Keratinocyte (primary cell): ENCODE data around the gene ARHGEF18. TPM values are rescaled to one million over a fixed set of nuclear protein-coding genes. Genes with fewer than 3 reads are reported as not detected.

Source experiments
- DNase-seq: peaks from one replicate; pipeline ENCODE4 v3.0.0-alpha.2; 2011; ENCODE audit warnings: low read depth, missing footprints, low spot score
- FAIRE-seq: peaks from 2 replicates; lab custom pipeline; 2011; peaks lifted over from hg19 to GRCh38; lab: Jason Lieb, UNC
- H2AFZ ChIP-seq: 2 replicates; pipeline ENCODE4 v1.6.0; 2012; ENCODE audit warnings: low read length, control low read depth, inconsistent platforms; ENCODE audit not compliant: control insufficient read depth
- H3K27ac ChIP-seq: 2 replicates; pipeline ENCODE4 v1.5.1; 2011; ENCODE audit warnings: low read length; ENCODE audit not compliant: control insufficient read depth, insufficient read depth
- H3K27me3 ChIP-seq: 3 replicates; pipeline ENCODE4 v1.6.0; 2011; ENCODE audit warnings: low read length; ENCODE audit not compliant: control insufficient read depth, insufficient read depth; ENCODE audit errors: extremely low read depth
- H3K36me3 ChIP-seq, 2 experiments: 2 replicates in 1 of 2; 3 replicates in 1 of 2; pipeline ENCODE4 v1.5.1; 2011; ENCODE audit warnings: low read length in 2 of 2, mild to moderate bottlenecking in 1 of 2; ENCODE audit not compliant: control insufficient read depth in 2 of 2, insufficient read depth in 2 of 2; ENCODE audit errors: extremely low read depth in 1 of 2
- H3K4me1 ChIP-seq: 3 replicates; pipeline ENCODE4 v1.5.1; 2011; ENCODE audit warnings: low read length; ENCODE audit not compliant: control insufficient read depth, insufficient read depth; ENCODE audit errors: extremely low read depth
- H3K4me2 ChIP-seq: 3 replicates; pipeline ENCODE4 v1.6.0; 2011; ENCODE audit warnings: low read depth, low read length; ENCODE audit not compliant: control insufficient read depth, insufficient read depth; ENCODE audit errors: extremely low read depth
- H3K4me3 ChIP-seq, 3 experiments: fragments of 200-600 bp in 1 of 3; sonication (generic) in 1 of 3; 2 replicates in 2 of 3; 3 replicates in 1 of 3; pipeline ENCODE4 v1.5.1; 2011 to 2016; ENCODE audit warnings: low read length in 3 of 3, mild to moderate bottlenecking in 3 of 3, control low read depth in 2 of 3, inconsistent platforms in 1 of 3, low read depth in 1 of 3, mixed read lengths in 1 of 3, mixed run types in 1 of 3, moderate library complexity in 1 of 3; ENCODE audit not compliant: control insufficient read depth in 2 of 3, insufficient read depth in 2 of 3; ENCODE audit errors: extremely low read depth in 1 of 3
- H3K79me2 ChIP-seq: 2 replicates; pipeline ENCODE4 v1.6.0; 2012; ENCODE audit warnings: low read length; ENCODE audit not compliant: control insufficient read depth, insufficient read depth
- H3K9ac ChIP-seq: 3 replicates; pipeline ENCODE4 v1.6.0; 2011; ENCODE audit warnings: low read length; ENCODE audit not compliant: control insufficient read depth, insufficient read depth; ENCODE audit errors: extremely low read depth
- H3K9me1 ChIP-seq: 3 replicates; pipeline ENCODE4 v1.6.0; 2011; ENCODE audit warnings: low read length; ENCODE audit not compliant: control insufficient read depth, insufficient read depth; ENCODE audit errors: extremely low read depth
- H3K9me3 ChIP-seq: 2 replicates; pipeline ENCODE4 v1.5.1; 2012; ENCODE audit warnings: low read depth, low read length; ENCODE audit not compliant: control insufficient read depth
- H4K20me1 ChIP-seq: 3 replicates; pipeline ENCODE4 v1.6.0; 2011; ENCODE audit warnings: low read length; ENCODE audit not compliant: control insufficient read depth, insufficient read depth; ENCODE audit errors: extremely low read depth
- EZH2 ChIP-seq: IDR thresholded peaks from one replicate; pipeline ENCODE4 v1.6.1; 2012; ENCODE audit warnings: inconsistent platforms, mild to moderate bottlenecking, low read length, moderate library complexity
- dilution Hi-C: fragments of 300-500 bp; cut with MboI; formaldehyde crosslinking; loops from one replicate; pipeline ENCODE4 v1.7.0; 2020; ENCODE audit warnings: low sequenced_read_pairs; ENCODE audit not compliant: extremely low pct_ligation_motif_present
- polyA plus RNA-seq, 5 experiments: library from polyadenylated mRNA; depleted of rRNA in 3 of 5; stranded (reverse) in 3 of 5; stranded (forward) in 1 of 5; unstranded in 1 of 5; fragments of >200 nt; gene quantifications; 1 replicate in 1 of 5; 2 replicates in 3 of 5; 3 replicates in 1 of 5; pipeline versions ENCODE4 v1.2.1 to v1.2.3, GENCODE V29; 2011 to 2012; ENCODE audit warnings: missing spikeins in 2 of 5, low read depth in 1 of 5, low replicate concordance in 1 of 5
- TF ChIP-seq, protein P1 (sequence below), 3 experiments: IDR thresholded peaks in 1 of 3; conservative IDR thresholded peaks in 1 of 3; optimal IDR thresholded peaks in 1 of 3; 2 replicates in 2 of 3; 3 replicates in 1 of 3; pipeline versions ENCODE3 to v1.5.1; 2011; ENCODE audit warnings: low read length in 3 of 3, mild to moderate bottlenecking in 3 of 3, moderate library complexity in 2 of 3, control low read depth in 1 of 3, inconsistent platforms in 1 of 3; ENCODE audit not compliant: insufficient read depth in 2 of 3; ENCODE audit errors: extremely low read depth in 1 of 3

Gene ARHGEF18
- polyA plus RNA-seq, 1 donor (not counting 4 experiments of a cell fraction or from before 2014, with no cell fraction given): 7.9 TPM

DNA sequence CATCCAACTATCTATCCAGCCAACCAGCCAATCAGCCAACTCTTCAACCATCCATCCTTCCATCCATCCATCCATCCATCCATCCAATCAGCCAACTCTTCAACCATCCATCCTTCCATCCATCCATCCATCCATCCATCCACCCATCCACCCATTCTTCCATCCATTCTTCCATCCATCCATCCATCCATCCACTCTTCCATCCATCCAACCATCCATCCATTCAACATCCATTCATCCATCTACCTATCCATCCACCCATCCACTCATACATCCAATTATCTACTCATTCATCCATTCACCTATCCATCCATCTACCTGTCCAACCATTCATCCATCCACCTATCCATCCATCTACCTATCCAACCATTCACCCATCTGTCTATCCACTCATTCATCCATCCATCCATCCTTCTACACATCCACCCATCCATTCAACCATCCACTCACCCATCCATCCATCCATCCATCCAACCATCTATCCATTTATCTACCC, 9.4 kb downstream of the ARHGEF18 start:
- dilution Hi-C loops: no loop called here
- TF ChIP-seq, protein P1, sequence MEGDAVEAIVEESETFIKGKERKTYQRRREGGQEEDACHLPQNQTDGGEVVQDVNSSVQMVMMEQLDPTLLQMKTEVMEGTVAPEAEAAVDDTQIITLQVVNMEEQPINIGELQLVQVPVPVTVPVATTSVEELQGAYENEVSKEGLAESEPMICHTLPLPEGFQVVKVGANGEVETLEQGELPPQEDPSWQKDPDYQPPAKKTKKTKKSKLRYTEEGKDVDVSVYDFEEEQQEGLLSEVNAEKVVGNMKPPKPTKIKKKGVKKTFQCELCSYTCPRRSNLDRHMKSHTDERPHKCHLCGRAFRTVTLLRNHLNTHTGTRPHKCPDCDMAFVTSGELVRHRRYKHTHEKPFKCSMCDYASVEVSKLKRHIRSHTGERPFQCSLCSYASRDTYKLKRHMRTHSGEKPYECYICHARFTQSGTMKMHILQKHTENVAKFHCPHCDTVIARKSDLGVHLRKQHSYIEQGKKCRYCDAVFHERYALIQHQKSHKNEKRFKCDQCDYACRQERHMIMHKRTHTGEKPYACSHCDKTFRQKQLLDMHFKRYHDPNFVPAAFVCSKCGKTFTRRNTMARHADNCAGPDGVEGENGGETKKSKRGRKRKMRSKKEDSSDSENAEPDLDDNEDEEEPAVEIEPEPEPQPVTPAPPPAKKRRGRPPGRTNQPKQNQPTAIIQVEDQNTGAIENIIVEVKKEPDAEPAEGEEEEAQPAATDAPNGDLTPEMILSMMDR (optimal IDR thresholded peaks at IDR 0.05 in 1 of 3, IDR thresholded peaks at IDR 0.05 in 1 of 3, conservative IDR thresholded peaks at IDR 0.05 in 1 of 3; ENCODE audit: extremely low read depth in 1 of 3, insufficient read depth in 2 of 3, low read length in 3 of 3): no peak
- TF ChIP-seq EZH2: no peak
- H3K9me3 ChIP-seq: peaks cover 1% of the 10 kb centered on the region
- no peaks in the 10 kb centered on the region for H4K20me1 ChIP-seq
- H3K4me3 ChIP-seq: no peak overlapping the region
- H3K36me3 ChIP-seq: no peaks in the 10 kb centered on the region
- H3K9me1 ChIP-seq: no peaks in the 10 kb centered on the region
- no peaks in the 10 kb centered on the region for H3K27me3 ChIP-seq
- no peak overlapping the region for H3K27ac ChIP-seq
- H3K9ac ChIP-seq: no peak overlapping the region
- no peak for FAIRE-seq
- H3K4me1 ChIP-seq: no peaks in the 10 kb centered on the region
- H3K79me2 ChIP-seq: no peaks in the 10 kb centered on the region
- H3K4me2 ChIP-seq: no peak overlapping the region
- no peak for DNase-seq
- H2AFZ ChIP-seq: no peak overlapping the region

DNA sequence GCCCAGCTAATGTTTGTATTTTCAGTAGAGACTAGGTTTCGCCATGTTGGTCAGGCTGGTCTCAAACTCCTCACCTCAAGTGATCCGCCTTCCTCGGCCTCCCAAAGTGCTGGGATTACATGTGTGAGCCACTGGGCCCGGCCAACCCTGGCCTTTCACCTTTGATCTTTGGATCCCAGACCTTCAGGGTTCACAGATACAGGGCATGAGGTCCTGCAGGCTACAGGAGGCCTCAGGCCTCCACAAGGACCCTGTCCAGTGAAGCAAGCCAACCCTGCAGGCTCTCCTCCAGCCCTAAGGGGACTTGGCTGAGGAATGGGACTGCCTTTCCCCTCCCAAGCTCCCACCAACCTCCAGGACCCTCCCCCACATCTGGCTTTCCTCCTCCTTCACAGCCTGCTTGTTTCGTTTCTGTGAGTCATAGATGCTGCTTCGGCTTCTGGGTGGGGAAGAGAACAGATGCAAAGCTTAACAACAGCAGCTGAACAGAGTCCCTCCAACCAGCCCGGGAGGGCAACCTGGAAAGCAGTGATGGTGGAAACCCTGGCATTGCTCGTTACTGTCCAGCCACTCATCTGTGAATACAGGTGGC, 11.8 kb downstream of the ARHGEF18 start:
- Histone ChIP-seq H3K9me3 (peaks cover 1% of the 10 kb centered on the region), H3K27ac (no peak overlapping the region), H4K20me1 (no peaks in the 10 kb centered on the region), H3K27me3 (no peaks in the 10 kb centered on the region), H3K9ac (no peak overlapping the region), H3K79me2 (no peaks in the 10 kb centered on the region), H3K4me1 (no peaks in the 10 kb centered on the region), H3K9me1 (no peaks in the 10 kb centered on the region), H2AFZ (no peak overlapping the region), H3K4me2 (no peak overlapping the region), H3K4me3 (no peak overlapping the region), H3K36me3 (no peaks in the 10 kb centered on the region)
- dilution Hi-C loops: no loop called here
- TF ChIP-seq EZH2: no peak
- TF ChIP-seq, protein P1 (optimal IDR thresholded peaks at IDR 0.05 in 1 of 3, IDR thresholded peaks at IDR 0.05 in 1 of 3, conservative IDR thresholded peaks at IDR 0.05 in 1 of 3; ENCODE audit: extremely low read depth in 1 of 3, insufficient read depth in 2 of 3, low read length in 3 of 3): no peak
- FAIRE-seq: no peak
- DNase-seq: no peak
